H1 (cell line): ENCODE data around the gene KHDRBS2. TPM values are rescaled to one million over a fixed set of nuclear protein-coding genes. Genes with fewer than 3 reads are reported as not detected.

Experiments used
- CTCF ChIA-PET: fragments of 300-600 bp; sonication (Branson Sonifier 250); formaldehyde crosslinking; loops from one replicate; lab custom pipeline; 2021; ENCODE audit not compliant: partially characterized antibody; lab: Charles Lee
- POLR2A ChIA-PET: fragments of 300-600 bp; sonication (Branson Sonifier 250); formaldehyde crosslinking; loops from one replicate; lab custom pipeline; 2021; ENCODE audit warnings: inconsistent platforms; ENCODE audit not compliant: partially characterized antibody; lab: Charles Lee
- DNase-seq, 2 experiments: peaks; one replicate each; pipeline versions ENCODE4 v3.0.0 to v3.0.0-alpha.2; 2010 to 2022; ENCODE audit warnings: low spot score in 2 of 2, low read depth in 1 of 2, mixed read lengths in 1 of 2
- FAIRE-seq: peaks from 2 replicates; lab custom pipeline; 2011; peaks lifted over from hg19 to GRCh38; lab: Jason Lieb, UNC
- H2AFZ ChIP-seq: 2 replicates; pipeline ENCODE4 v1.8.1; 2012; ENCODE audit warnings: low read length, inconsistent platforms
- H2AK5ac ChIP-seq: 2 replicates; pipeline ENCODE4 v1.6.1; 2013; ENCODE audit warnings: low read depth, low read length
- H2BK120ac ChIP-seq: replicated peaks from 2 replicates; pipeline ENCODE3; 2013; ENCODE audit warnings: low read depth, low read length, inconsistent platforms
- H2BK12ac ChIP-seq: 2 replicates; pipeline ENCODE4 v1.6.1; 2013; ENCODE audit warnings: low read depth, low read length
- H2BK15ac ChIP-seq: 2 replicates; pipeline ENCODE4 v1.6.1; 2013; ENCODE audit warnings: low read length
- H2BK20ac ChIP-seq: 2 replicates; pipeline ENCODE4 v1.6.1; 2013; ENCODE audit warnings: low read length
- H2BK5ac ChIP-seq: 2 replicates; pipeline ENCODE4 v1.6.1; 2013; ENCODE audit warnings: low read depth, low read length
- H3K14ac ChIP-seq: 2 replicates; pipeline ENCODE4 v1.6.1; 2013; ENCODE audit warnings: inconsistent platforms; ENCODE audit not compliant: insufficient read length
- H3K18ac ChIP-seq: 2 replicates; pipeline ENCODE4 v1.6.1; 2013; ENCODE audit warnings: low read length; ENCODE audit errors: extremely low read depth
- H3K23ac ChIP-seq: 2 replicates; pipeline ENCODE4 v1.6.1; 2013; ENCODE audit warnings: inconsistent platforms; ENCODE audit not compliant: insufficient read length
- H3K23me2 ChIP-seq: 2 replicates; pipeline ENCODE4 v1.6.1; 2013; ENCODE audit warnings: low read depth, low read length
- H3K27ac ChIP-seq: 2 replicates; pipeline ENCODE4 v1.6.1; 2011; ENCODE audit warnings: low read depth, low read length, inconsistent platforms
- H3K27me3 ChIP-seq, 4 experiments: replicated peaks in 1 of 4; 1 replicate in 1 of 4; 2 replicates in 3 of 4; pipeline versions ENCODE4 v1.6.1 to v1.8.1; 2011 to 2013; ENCODE audit warnings: low read length in 3 of 4, mild to moderate bottlenecking in 3 of 4, inconsistent platforms in 2 of 4, mixed read lengths in 2 of 4, moderate library complexity in 1 of 4; ENCODE audit not compliant: control insufficient read depth in 3 of 4, insufficient read depth in 3 of 4; ENCODE audit errors: extremely low read depth in 1 of 4
- H3K36me3 ChIP-seq, 4 experiments: 2 replicates each; pipeline versions ENCODE4 v1.6.1 to v1.8.1; 2011 to 2013; ENCODE audit warnings: mild to moderate bottlenecking in 4 of 4, low read length in 3 of 4, moderate library complexity in 2 of 4, control low read depth in 1 of 4, inconsistent platforms in 1 of 4; ENCODE audit not compliant: insufficient read depth in 4 of 4, control insufficient read depth in 2 of 4
- H3K4ac ChIP-seq: replicated peaks from 2 replicates; pipeline ENCODE3; 2013; ENCODE audit warnings: low read length, low read depth, mixed read lengths, inconsistent platforms; ENCODE audit not compliant: insufficient read length
- H3K4me1 ChIP-seq, 4 experiments: replicated peaks in 1 of 4; 1 replicate in 1 of 4; 2 replicates in 3 of 4; pipeline versions ENCODE4 v1.6.1 to v1.8.1; 2011 to 2013; ENCODE audit warnings: low read length in 3 of 4, inconsistent platforms in 2 of 4, mixed read lengths in 1 of 4; ENCODE audit not compliant: insufficient read depth in 4 of 4, control insufficient read depth in 3 of 4
- H3K4me2 ChIP-seq, 2 experiments: 2 replicates each; pipeline versions ENCODE4 v1.6.1 to v1.8.1; 2011 to 2013; ENCODE audit warnings: low read depth in 2 of 2, low read length in 2 of 2, control low read depth in 1 of 2, inconsistent platforms in 1 of 2, mild to moderate bottlenecking in 1 of 2; ENCODE audit not compliant: insufficient read depth in 1 of 2
- H3K4me3 ChIP-seq, 4 experiments: fragments of 200-600, 300-600 bp in 1 of 4; sonication (generic), shearing (Covaris generic), sonication (Bioruptor Twin) in 1 of 4; 2 replicates each; pipeline versions ENCODE4 v1.5.1 to v1.8.1; 2011 to 2016; ENCODE audit warnings: low read length in 4 of 4, low read depth in 3 of 4, control low read depth in 2 of 4, inconsistent platforms in 2 of 4, mild to moderate bottlenecking in 2 of 4, mixed read lengths in 1 of 4, moderate library complexity in 1 of 4; ENCODE audit not compliant: insufficient read depth in 2 of 4; ENCODE audit errors: extremely low read depth in 1 of 4
- H3K56ac ChIP-seq: replicated peaks from 2 replicates; pipeline ENCODE3; 2013; ENCODE audit warnings: low read depth, mild to moderate bottlenecking, mixed read lengths, low read length, inconsistent platforms; ENCODE audit not compliant: insufficient read length
- H3K79me1 ChIP-seq: 2 replicates; pipeline ENCODE4 v1.6.1; 2013; ENCODE audit warnings: low read depth, low read length, control low read depth
- H3K79me2 ChIP-seq, 2 experiments: 2 replicates each; pipeline versions ENCODE4 v1.6.1 to v1.8.1; 2012 to 2013; ENCODE audit warnings: low read length in 2 of 2, mild to moderate bottlenecking in 2 of 2, inconsistent platforms in 1 of 2; ENCODE audit not compliant: insufficient read depth in 2 of 2, control insufficient read depth in 1 of 2
- H3K9ac ChIP-seq, 4 experiments: replicated peaks in 1 of 4; 1 replicate in 1 of 4; 2 replicates in 3 of 4; pipeline versions ENCODE4 v1.6.1 to v1.8.1; 2011 to 2013; ENCODE audit warnings: low read depth in 3 of 4, low read length in 3 of 4, control low read depth in 2 of 4, mild to moderate bottlenecking in 2 of 4, moderate library complexity in 2 of 4, inconsistent platforms in 1 of 4; ENCODE audit errors: extremely low read depth in 1 of 4
- H3K9me3 ChIP-seq, 2 experiments: 2 replicates each; pipeline versions ENCODE4 v1.6.1 to v1.8.1; 2012 to 2013; ENCODE audit warnings: mild to moderate bottlenecking in 2 of 2, moderate library complexity in 2 of 2, control low read depth in 1 of 2, inconsistent platforms in 1 of 2, low read depth in 1 of 2, low read length in 1 of 2, mixed read lengths in 1 of 2; ENCODE audit not compliant: insufficient read depth in 2 of 2
- H4K20me1 ChIP-seq, 2 experiments: replicated peaks in 1 of 2; 2 replicates each; pipeline versions ENCODE3 to v1.8.1; 2011 to 2013; ENCODE audit warnings: inconsistent platforms in 2 of 2, low read length in 2 of 2, mild to moderate bottlenecking in 1 of 2; ENCODE audit not compliant: insufficient read depth in 2 of 2, control insufficient read depth in 1 of 2
- H4K5ac ChIP-seq: 2 replicates; pipeline ENCODE4 v1.6.1; 2013; ENCODE audit warnings: low read length, low read depth, mixed read lengths, inconsistent platforms; ENCODE audit not compliant: insufficient read length
- H4K8ac ChIP-seq: 2 replicates; pipeline ENCODE4 v1.8.0; 2013; ENCODE audit warnings: mild to moderate bottlenecking, moderate library complexity, low read length, inconsistent platforms; ENCODE audit not compliant: insufficient read depth; ENCODE audit errors: extremely low read depth
- H4K91ac ChIP-seq: replicated peaks from 2 replicates; pipeline ENCODE3; 2013; ENCODE audit warnings: low read length, mixed read lengths, inconsistent platforms; ENCODE audit not compliant: insufficient read length
- WGBS, 2 experiments: shearing (Covaris generic) in 1 of 2; methylation state at CpG; one replicate each; pipeline versions ENCODE4 v1.1.6 to v1.1.7; 2013 to 2015; ENCODE audit warnings: low lambda C conversion rate in 2 of 2, mixed read lengths in 2 of 2, inconsistent platforms in 1 of 2, low coverage in 1 of 2, missing lambda C conversion rate in 1 of 2; ENCODE audit not compliant: insufficient replicate concordance in 2 of 2, insufficient coverage in 1 of 2, insufficient read length in 1 of 2; ENCODE audit errors: extremely low coverage in 1 of 2, missing lambda C conversion rate in 1 of 2; 5-methylcytosine and 5-hydroxymethylcytosine counted together
- polyA plus RNA-seq, 7 experiments: library from polyadenylated mRNA; depleted of rRNA in 3 of 7; stranded (reverse) in 5 of 7; unstranded in 2 of 7; fragments of >200 nt in 5 of 7; fragments of 200-250 nt in 2 of 7; gene quantifications; 1 replicate in 5 of 7; 2 replicates in 1 of 7; 4 replicates in 1 of 7; pipeline versions ENCODE4 v1.2.1 to v1.2.3, GENCODE V29; 2011 to 2013; ENCODE audit warnings: missing spikeins in 2 of 7, mixed read lengths in 2 of 7
- total RNA-seq: library from RNA; stranded (reverse); fragmentation: NEBNext Ultra II Directional; extraction: Animal tissue kit (Norgen Biotek cat#: 25700); gene quantifications from 2 replicates; pipeline ENCODE4 v1.2.1, GENCODE V29; 2021

KHDRBS2 gene
- total and polyA plus RNA-seq, 2 of the 8 experiments (the other 6 are each of a cell fraction or from before 2014, with no cell fraction given), result 5.2 to 7.7 TPM

DNA sequence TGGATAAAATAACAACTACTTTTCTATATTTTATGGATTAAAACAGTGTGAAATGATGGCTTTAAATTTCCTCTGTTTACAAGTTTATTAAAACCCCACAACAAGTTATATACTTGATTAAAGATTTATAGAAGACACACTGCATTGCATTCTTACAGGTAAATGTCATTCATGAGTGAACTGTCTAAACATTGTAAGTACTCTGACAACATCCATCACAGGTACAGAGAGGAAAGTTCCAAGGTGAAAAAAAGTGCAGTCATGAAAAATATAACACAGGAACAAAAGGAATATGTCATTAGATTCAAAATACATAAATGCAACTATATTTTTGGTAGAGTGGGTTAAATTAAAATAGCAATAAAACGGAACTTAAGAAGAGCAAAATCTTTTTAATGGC is 156.9 kb downstream of the KHDRBS2 start:
- Histone ChIP-seq H3K79me2 (no peaks in the 10 kb centered on the region), H3K23ac (no peak overlapping the region), H2BK15ac (no peak overlapping the region), H3K27ac (no peak overlapping the region), H3K79me1 (no peaks in the 10 kb centered on the region; the same call in 1 of the 2 replicates), H3K9ac (no peak overlapping the region), H3K14ac (no peak overlapping the region), H3K4me1 (no peaks in the 10 kb centered on the region), H4K20me1 (no peaks in the 10 kb centered on the region), H4K5ac (no peak overlapping the region), H4K8ac (no peak overlapping the region), H3K18ac (no peak overlapping the region), H2BK12ac (no peak overlapping the region), H3K36me3 (peaks cover 0 to under 1% (median 0%) of the 10 kb centered on the region in 4 experiments; a peak in 1 of 8 replicates), H3K4me2 (no peak overlapping the region), H3K56ac (no peak overlapping the region), H3K4ac (no peak overlapping the region), H3K9me3 (peaks cover 6 to 10% of the 10 kb centered on the region in 2 experiments), H3K23me2 (no peaks in the 10 kb centered on the region; the same call in 1 of the 2 replicates), H3K27me3 (no peaks in the 10 kb centered on the region), H2AK5ac (no peak overlapping the region), H4K91ac (no peak overlapping the region), H2AFZ (no peak overlapping the region), H3K4me3 (no peak overlapping the region), H2BK120ac (no peak overlapping the region), H2BK20ac (no peak overlapping the region), H2BK5ac (no peak overlapping the region)
- POLR2A ChIA-PET, result no interaction called here
- WGBS, 2 experiments, result 74% methylated on average over 1 of the region's 1 CpG; no CpG with 5 or more reads in 1 of the 2 experiments
- CTCF ChIA-PET, result interaction anchor here (0.6 kb wide), 1 partner anchor 927 kb away, joined by 3 read pairs; no protein-coding TSS in a partner anchor
- FAIRE-seq (no peak), DNase-seq (no peak)
